Pancreas (tissue), 10 donors: ENCODE measurements around the gene AARSD1. TPM values are rescaled to one million over a fixed set of nuclear protein-coding genes. Genes with fewer than 3 reads are reported as not detected.

Source experiments
- ATAC-seq, 4 donors: fragments of 200-7000 bp; cut with Tn5 transposase; one replicate each; pipeline versions ENCODE4 v1.8.0 to v1.9.1; 2020; ENCODE audit warnings: mild to moderate bottlenecking in 4 of 4, moderate library complexity in 4 of 4
- DNase-seq, 6 donors: peaks; one replicate each; pipeline ENCODE4 v3.0.0-alpha.2; 2020
- FAIRE-seq: peaks from 2 replicates; lab custom pipeline; 2012; peaks lifted over from hg19 to GRCh38; lab: Jason Lieb, UNC
- H3K27ac ChIP-seq, 4 donors: fragments of 200-600 bp; sonication (generic); 1 replicate in 3 of 4; 2 replicates in 1 of 4; pipeline versions ENCODE4 v1.5.0 to v1.8.0; 2020
- H3K27me3 ChIP-seq, 4 donors: fragments of 200-600 bp; one replicate each; pipeline ENCODE4 v1.8.0; 2021
- H3K36me3 ChIP-seq, 3 donors: fragments of 200-600 bp; sonication (generic) in 1 of 3; one replicate each; pipeline versions ENCODE4 v1.5.0 to v1.8.0; 2020 to 2021
- H3K4me1 ChIP-seq, 3 donors: fragments of 200-600 bp; one replicate each; pipeline ENCODE4 v1.8.0; 2021
- H3K4me3 ChIP-seq, 4 donors: fragments of 200-600 bp; sonication (generic) in 2 of 4; one replicate each; pipeline versions ENCODE4 v1.5.0 to v1.8.0; 2020 to 2021
- H3K9me3 ChIP-seq, 4 donors: fragments of 200-600 bp; one replicate each; pipeline ENCODE4 v1.8.0; 2021
- CTCF ChIP-seq, 4 donors: fragments of 200-600 bp; sonication (generic) in 3 of 4; IDR thresholded peaks; one replicate each; pipeline versions ENCODE4 v1.5.0 to v1.8.0; 2021; ENCODE audit warnings: antibody characterized with exemption in 4 of 4
- WGBS, 2 donors: extraction: QIAGEN DNeasy Blood & Tissue Kit; methylation state at CpG; one replicate each; pipeline ENCODE4 v1.1.7; 2013; 5-methylcytosine and 5-hydroxymethylcytosine counted together
- intact Hi-C, 3 donors: fragments of 100-400 bp; cut with DNase I; formaldehyde crosslinking; loops; one replicate each; pipeline versions ENCODE4 v1.11.1 to v1.14.2; 2022
- polyA plus RNA-seq, 2 donors: library from polyadenylated mRNA; stranded (reverse); fragments of 200-250 nt; gene quantifications; one replicate each; pipeline ENCODE4 v1.2.3, GENCODE V29; 2013
- total RNA-seq, 6 donors: library from RNA; stranded (reverse); fragmentation: NEBNext Ultra II Directional in 4 of 6; extraction: Animal tissue kit (Norgen Biotek cat#: 25700) in 4 of 6; gene quantifications; one replicate each; pipeline versions ENCODE4 v1.2.1 to v1.2.4, GENCODE V29; 2021 to 2023
- donor health status: healthy with polysubstance abuse.
- donor health status: DM: no; HTN: no; CAD: no; lungs with moderate emphysema.
- donor health status: DM: no; HTN: no; CAD: no.
- donor health status: control.
- donor health status: control.
- donor health status: Bipolar disorder and iron deficiency.
- donor health status: DM: yes; HTN: yes; CAD: no.
- donor health status: DM: no; HTN: no; CAD: no.
- donor health status: DM: no; HTN: no; CAD: no.
- donor health status: DM: yes; HTN: yes; CAD: no.

The AARSD1 gene
- total and polyA plus RNA-seq, 8 donors: 20.4 to 89.1 (median 27.9) TPM

GRCh38 chr17:42989726-42990652, 25.7 kb upstream of the AARSD1 start:
- Histone ChIP-seq H3K4me3 (no peak overlapping the region), H3K4me1 (no peaks in the 10 kb centered on the region), H3K27me3 (no peaks in the 10 kb centered on the region), H3K9me3 (no peaks in the 10 kb centered on the region), H3K27ac (no peak overlapping the region), H3K36me3 (peaks cover 8 to 53% (median 17%) of the 10 kb centered on the region in 3 donors)
- WGBS, 2 donors: 86 to 90% methylated on average over 6 of the region's 6 CpGs
- intact Hi-C loops: no loop called here
- DNase-seq (no peak), FAIRE-seq (no peak), ATAC-seq (no peak)
- no peak for TF ChIP-seq CTCF (IDR thresholded peaks at IDR 0.05)

GRCh38 chr17:42989141-42989540, 24.9 kb upstream of the AARSD1 start:
- Histone ChIP-seq H3K27me3 (no peaks in the 10 kb centered on the region), H3K4me1 (peaks cover 0 to 6% (median 0%) of the 10 kb centered on the region in 3 donors)

DNA sequence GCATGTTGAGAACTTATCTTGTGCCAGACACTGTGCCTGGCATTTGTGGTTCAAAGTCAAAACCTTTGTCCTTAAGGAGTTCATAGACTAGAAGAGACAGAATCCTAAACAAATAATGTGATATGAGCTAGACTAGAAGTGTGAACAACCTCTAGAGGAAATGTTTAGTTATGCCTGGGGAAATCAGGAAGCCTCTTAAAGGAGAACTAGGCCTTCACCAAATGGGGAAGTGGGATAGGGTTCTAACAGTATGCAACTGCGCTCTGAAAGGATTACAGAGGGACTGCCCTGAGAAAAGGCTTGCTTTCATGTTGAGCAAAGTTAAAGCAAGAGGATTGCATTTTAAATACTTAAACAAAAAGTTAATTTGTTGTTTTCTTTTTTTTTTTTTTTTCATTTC, 21.0 kb upstream of the AARSD1 start:
- no peak for TF ChIP-seq CTCF (IDR thresholded peaks at IDR 0.05)
- FAIRE-seq (no peak), ATAC-seq (peak in 1 of 4 donors; percentile 17)

More at GRCh38 chr17:42989141-42989540, 24.9 kb upstream of the AARSD1 start:
- no peak for TF ChIP-seq CTCF (IDR thresholded peaks at IDR 0.05)
- H3K27ac ChIP-seq: no peak overlapping the region
- intact Hi-C loops: no loop called here
- H3K4me3 ChIP-seq: no peak overlapping the region
- FAIRE-seq (no peak), DNase-seq (no peak), ATAC-seq (no peak)
- peaks cover 8 to 53% (median 17%) of the 10 kb centered on the region in 3 donors for H3K36me3 ChIP-seq
- WGBS, 2 donors: 75% methylated on average over 5 of the region's 5 CpGs
- no peaks in the 10 kb centered on the region for H3K9me3 ChIP-seq

GRCh38 chr17:42982266-42982665, 18.0 kb upstream of the AARSD1 start:
- H3K36me3 ChIP-seq: peaks cover 0 to 3% (median 0%) of the 10 kb centered on the region in 3 donors

More for the DNA sequence above, 21.0 kb upstream of the AARSD1 start:
- intact Hi-C loops: no loop called here
- whole genome bisulfite sequencing, 2 donors: 0% methylated on average over 1 of the region's 1 CpG
- Histone ChIP-seq H3K27ac (peak overlapping the region in 1 of 4 donors; percentile 57), H3K4me3 (no peak overlapping the region), H3K27me3 (no peaks in the 10 kb centered on the region), H3K4me1 (peaks cover 0 to 20% (median 9%) of the 10 kb centered on the region in 3 donors), H3K9me3 (no peaks in the 10 kb centered on the region), H3K36me3 (peaks cover 0 to 31% (median 17%) of the 10 kb centered on the region in 3 donors)
- no peak for DNase-seq

More at GRCh38 chr17:42982266-42982665, 18.0 kb upstream of the AARSD1 start:
- DNase-seq (no peak), FAIRE-seq (no peak), ATAC-seq (no peak)
- Histone ChIP-seq H3K27me3 (no peaks in the 10 kb centered on the region), H3K9me3 (no peaks in the 10 kb centered on the region), H3K27ac (no peak overlapping the region), H3K4me3 (no peak overlapping the region), H3K4me1 (peaks cover 0 to 20% (median 16%) of the 10 kb centered on the region in 3 donors)
- TF ChIP-seq CTCF (IDR thresholded peaks at IDR 0.05): no peak
- intact Hi-C loops: no loop called here
